GM19467 (cell line): ENCODE measurements around the gene DTX1.
"Not testable (repeated sequence)": the region's sequence is repeated elsewhere in the genome, so short reads cannot be mapped to it uniquely, and the experiment has no call there.

Experiments
- ATAC-seq: cut with Tn5 transposase; IDR thresholded peaks from one replicate; pipeline ENCODE4 v1.9.1; 2021; ENCODE audit warnings: mild to moderate bottlenecking, moderate library complexity; ENCODE audit not compliant: unreplicated experiment

DTX1 gene

DNA sequence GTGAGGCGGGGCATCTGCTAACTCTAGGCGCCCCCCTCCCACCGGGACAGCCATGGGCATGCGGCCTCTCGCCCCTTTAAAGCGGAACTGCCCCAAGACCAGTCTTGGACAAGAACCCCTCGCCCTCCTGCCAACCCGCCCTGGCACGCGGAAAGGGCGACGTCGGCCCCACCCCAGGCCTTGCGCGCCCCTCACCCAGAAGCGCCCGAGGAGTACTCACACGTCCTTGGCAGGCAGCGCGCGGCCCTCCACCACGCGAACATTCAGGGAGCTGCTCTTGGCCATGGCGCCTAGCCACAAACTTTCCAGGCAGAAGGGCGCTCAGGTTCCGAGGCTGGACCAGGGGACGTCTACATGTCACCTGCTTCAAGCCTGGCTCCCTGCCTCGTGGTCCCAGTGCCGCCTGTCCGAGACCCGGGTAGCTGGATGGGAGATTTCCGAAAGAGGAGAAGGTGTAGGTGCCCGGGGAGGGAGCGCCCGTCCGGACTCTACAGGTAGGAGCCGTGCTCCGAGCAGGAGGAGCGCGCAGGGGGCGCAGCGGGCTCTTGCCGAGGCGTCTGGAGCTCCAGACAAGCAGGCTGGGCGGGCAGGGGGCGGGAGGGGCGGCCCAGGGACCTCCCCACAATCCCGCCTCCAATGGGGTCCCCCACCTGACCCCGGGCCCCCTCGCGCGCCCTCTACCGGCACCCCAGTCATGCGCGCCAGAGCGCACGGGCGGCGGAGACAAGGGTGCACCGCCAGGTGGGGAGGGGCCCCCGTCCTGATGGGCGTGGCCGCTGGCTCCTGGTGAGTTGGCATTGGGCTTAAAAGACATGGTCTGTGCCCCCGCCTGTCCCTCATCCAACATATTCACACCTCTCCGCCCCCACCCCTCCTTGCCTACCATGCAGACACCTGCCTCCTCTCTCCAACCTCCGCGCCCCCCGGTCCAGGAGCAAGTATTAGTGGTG, 78.9 kb downstream of the DTX1 start, which contains the start of gene RASAL1:
RASAL1 (minus strand) TSS at position 584 of the 950 bp plus-strand sequence; CDS start at position 285, 299 bp downstream.
- no peak for ATAC-seq

DNA sequence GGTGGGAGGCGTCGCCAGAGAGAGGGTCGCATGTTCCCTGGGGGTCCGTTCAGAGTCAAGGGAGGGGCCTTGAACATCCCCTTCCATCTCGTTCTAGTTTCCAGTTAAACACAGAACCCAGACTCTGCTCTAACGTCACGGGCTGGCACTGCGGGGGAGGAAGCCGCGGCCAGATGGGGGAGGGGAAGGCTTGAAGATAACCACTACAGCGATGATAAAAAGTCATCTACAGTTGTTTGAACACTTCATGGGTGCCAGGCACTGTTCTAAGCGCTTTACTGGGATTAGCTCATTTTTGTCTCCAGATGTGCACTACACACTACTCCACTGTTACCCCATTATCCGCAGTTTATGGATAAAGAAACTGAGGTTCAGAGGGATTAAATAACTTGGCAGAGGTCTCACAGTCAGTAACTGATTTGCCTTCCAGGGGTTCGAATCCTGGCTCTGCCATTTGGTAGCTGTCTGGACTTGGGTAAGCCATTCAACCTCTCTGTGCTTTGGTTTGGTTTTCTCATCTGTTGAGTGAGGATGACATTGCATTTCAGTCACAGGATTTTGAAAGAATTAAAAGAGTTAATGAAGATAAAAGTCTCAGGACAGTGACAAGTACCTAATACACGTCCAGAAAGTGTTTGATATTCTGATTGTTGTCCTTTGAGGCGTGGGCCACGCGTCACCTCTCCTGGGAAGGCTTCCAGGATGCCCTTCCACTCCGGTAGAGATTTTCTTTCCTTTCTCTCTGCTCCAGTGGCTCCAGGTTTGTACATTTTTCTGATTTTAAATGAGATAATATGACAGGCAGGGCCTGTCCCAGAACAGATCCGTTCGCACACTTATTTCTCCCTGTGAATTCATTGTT, 79.8 kb downstream of the DTX1 start:
- no peak for ATAC-seq

DNA sequence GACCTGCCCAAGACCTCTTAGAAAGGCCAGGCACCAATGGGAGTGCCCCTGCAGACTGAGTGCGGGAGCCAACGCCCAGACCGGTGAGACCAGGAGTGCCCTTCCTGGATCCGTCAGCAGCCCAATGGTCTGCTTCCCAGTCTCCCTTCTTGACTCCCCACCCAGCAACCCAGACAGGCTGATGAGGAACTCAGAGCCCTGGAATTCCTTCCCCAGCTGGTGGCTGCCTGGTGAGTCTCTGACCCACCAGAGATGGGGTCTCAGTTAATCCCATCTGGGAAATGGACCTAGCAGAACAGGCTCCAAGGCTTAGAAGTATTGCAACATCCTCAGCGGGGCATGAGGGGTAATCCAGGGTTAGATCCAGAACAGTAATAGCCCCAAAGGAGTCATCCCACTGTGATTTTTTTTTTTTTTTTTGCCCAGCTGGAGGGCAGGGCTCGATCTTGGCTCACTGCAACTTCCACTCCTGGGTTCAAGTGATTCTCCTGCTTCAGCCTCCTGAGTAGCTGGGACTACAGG, 80.5 kb downstream of the DTX1 start:
- no peak for ATAC-seq

DNA sequence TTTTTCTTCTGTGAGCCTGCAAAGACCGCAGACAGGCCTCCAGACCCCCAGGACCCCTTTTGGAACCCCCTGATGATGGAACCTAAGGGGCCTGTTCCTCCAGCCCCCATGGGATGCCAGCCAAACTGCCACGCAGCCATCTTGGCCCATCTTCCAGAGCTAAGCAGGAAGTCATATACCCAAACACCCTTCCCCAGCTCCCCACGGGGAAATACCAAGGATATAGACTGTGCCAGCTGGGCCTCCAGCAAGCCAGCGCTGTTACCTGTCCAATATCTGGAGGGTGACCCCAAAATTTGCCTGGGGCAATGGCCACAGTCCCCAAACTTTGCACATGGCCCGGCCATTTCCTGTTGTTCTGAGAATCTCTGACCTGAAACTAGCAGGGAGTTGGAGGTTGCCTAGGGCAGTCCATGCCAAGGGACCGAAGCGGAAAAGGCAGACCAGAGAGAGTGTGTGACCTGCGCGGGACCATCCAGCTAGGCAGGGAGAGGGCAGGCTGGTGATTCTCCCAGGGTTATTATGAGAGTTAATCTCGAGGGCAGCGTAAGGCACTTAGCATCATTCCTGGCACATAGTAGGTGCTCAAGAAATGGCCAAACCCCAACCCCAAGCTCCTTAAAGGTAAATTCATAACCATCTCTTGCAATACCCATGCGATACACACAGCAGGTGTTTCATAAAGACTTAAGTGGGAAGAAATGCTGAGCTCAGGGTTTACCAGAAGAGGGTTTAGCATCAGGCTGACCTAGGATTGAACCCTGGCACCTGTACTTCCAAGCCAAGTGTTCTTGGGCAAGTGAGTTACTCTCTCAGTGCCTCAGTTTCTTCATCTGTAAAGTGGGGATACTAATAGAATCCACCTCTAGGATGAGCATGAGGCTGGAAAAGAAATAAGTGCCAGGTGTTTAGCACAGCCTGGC, 81.6 kb downstream of the DTX1 start:
- no peak for ATAC-seq

GRCh38 chr12:113138826-113139225, 82.3 kb downstream of the DTX1 start:
- ATAC-seq, result no peak

DNA sequence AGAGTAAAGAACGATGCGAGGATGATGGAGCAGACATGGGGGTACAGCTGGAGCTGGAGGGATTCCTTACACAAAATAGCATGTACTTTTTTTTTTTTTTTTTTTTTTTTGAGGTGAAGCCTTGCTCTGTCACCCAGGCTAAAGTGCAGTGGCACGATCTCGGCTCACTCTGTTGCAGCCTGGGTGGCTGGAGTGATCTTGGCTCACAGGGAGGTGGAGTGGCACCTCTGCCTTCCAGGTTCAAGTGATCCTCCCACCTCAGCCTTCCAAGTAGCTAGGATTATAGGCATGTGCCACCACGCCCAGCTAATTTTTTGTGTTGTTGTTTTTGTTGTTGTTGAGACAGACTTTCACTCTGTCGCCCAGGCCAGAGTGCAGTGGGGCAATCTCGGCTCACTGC, 84.2 kb downstream of the DTX1 start:
- ATAC-seq, result no peak

DNA sequence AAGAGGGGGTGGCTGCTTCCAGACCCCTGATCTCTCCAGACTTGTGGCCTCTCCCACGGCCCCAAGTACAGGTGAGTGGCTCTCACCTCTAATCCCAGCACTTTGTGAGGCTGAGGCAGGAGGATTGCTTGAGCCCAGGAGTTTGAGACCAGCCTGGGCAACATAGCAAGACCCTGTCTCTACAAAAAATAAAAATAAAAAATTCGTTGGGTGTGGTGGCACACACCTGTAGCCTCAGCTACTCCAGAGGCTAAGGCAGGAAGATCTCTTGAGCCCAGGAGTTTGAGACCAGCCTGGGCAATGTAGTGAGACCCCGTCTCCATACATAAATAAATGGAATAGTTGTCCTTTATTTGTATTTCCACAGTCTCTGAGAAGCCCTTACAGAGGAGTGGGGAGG, 85.2 kb downstream of the DTX1 start:
- not testable (repeated sequence) for ATAC-seq

- no peak for ATAC-seq
Measured at GRCh38 chr12:113142173-113142885, 85.8 kb downstream of the DTX1 start.

- ATAC-seq, result no peak
Measured at GRCh38 chr12:113142886-113143332, 86.4 kb downstream of the DTX1 start.

DNA sequence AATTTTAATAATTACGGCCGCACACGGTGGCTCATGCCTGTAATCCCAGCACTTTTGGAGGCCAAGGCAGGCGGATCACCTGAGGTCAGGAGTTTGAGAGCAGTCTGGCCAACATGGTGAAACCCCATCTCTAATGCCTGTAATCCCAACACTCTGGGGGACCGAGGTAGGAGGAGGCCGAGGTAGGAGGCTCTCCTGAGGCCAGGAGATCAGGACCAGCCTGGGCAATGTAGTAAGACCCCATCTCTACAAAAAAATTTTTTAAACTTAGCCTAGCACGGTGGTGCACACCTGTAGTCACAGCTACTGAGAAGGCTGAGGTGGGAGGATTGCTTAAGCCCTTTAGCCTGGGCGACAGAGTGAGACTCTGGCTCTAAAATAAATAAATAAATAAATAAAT, 87.4 kb downstream of the DTX1 start:
- no peak for ATAC-seq

DNA sequence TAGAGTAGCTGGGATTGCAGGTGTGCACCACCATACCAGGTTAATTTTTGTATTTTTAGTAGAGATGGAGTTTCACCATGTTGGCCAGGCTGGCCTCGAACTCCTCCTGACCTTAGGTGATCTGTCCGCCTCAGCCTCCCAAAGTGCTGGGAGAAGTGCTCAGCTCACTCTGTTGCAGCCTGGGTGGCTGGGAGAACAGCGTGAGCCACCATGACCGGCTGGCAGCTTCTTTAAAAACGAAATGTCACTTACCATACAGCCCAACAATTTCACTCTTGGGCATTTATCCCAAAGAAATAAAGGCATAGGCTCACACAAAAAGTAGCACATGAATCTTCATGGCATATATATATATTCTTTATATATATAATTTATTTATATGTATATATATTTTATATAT, 88.3 kb downstream of the DTX1 start:
- no peak for ATAC-seq

- no peak for ATAC-seq
Measured at GRCh38 chr12:113145720-113146551, 89.4 kb downstream of the DTX1 start.

DNA sequence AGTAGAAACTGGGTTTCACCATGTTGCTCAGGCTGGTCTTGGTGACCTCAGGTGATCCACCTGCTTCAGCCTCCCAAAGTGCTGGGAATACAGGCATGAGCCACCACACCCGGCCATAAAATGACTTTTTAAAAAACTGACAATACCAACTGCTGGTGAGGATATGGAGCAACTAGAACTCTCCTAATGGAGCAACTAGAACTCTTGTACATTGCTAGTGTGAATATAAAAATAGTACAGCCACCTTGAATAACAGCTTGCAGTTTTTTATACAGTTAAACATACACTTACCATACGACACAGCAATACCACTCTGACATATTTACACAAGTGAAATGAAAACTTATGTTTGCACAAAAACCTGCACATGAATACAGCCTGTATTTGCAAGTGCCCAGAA, 90.5 kb downstream of the DTX1 start:
- no peak for ATAC-seq
